GM23248 (cell line): Measurements from ENCODE around the gene LPA.

Experiments used
- EZH2 ChIP-seq: fragments of 200-600 bp; sonication (generic); IDR thresholded peaks from 2 replicates; pipeline ENCODE4 v1.6.1; 2018; ENCODE audit warnings: antibody characterized with exemption, mild to moderate bottlenecking; ENCODE audit not compliant: insufficient read depth, poor library complexity, severe bottlenecking
- EZH2phosphoT487 ChIP-seq: fragments of 200-600 bp; sonication (generic); IDR thresholded peaks from 2 replicates; pipeline ENCODE4 v1.6.1; 2018; ENCODE audit warnings: antibody characterized with exemption, moderate library complexity, mild to moderate bottlenecking, low read depth; ENCODE audit not compliant: insufficient read depth

DNA sequence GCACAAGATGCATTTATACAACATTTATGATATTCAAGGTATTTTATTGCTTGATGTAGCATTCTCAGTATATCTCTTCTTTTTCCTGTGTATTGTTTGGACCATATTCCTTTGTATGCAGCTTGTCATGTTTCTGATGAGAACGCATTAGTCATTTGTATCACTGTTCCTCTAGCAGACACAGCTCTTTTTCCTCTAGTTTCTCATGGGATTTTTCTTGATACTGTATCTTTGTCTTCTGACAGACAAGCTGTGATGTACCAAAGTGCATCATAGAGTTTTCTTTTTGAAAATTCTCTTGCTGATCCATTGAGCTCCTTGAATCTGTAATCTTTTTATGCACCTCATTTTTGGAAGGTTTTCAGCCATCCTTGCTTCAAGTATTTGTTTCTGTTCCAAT is 175.0 kb downstream of the LPA start:
- TF ChIP-seq EZH2phosphoT487, result no peak
- TF ChIP-seq EZH2, result no peak
